GM12878 (cell line): ENCODE measurements around the gene SMAD2. TPM values are rescaled to one million over a fixed set of nuclear protein-coding genes. Genes with fewer than 3 reads are reported as not detected.

ENCODE experiments used
- ATAC-seq: fragments of 200-7000 bp; cut with Tn5 transposase; 3 replicates; pipeline ENCODE4 v1.9.1; 2020; ENCODE audit warnings: mild to moderate bottlenecking, moderate library complexity
- BruUV-seq: library from RNA; stranded (reverse); fragments of 400-500 nt; replicated peaks from 2 replicates; lab custom pipeline; 2021; lab: Mats Ljungman, UMichigan
- CTCF ChIA-PET: fragments of 300-600 bp; sonication (Branson Sonifier 250); formaldehyde crosslinking; extraction: SDS; loops from one replicate; lab custom pipeline; 2021; ENCODE audit warnings: inconsistent platforms; lab: Yijun Ruan, JAX
- POLR2A ChIA-PET: fragments of 350-600 bp; formaldehyde crosslinking; extraction: SDS; loops from one replicate; lab custom pipeline; 2021; ENCODE audit warnings: inconsistent platforms; lab: Charles Lee
- RAD21 ChIA-PET: fragments of 300-600 bp; sonication (Branson Sonifier 250); formaldehyde crosslinking; loops from one replicate; lab custom pipeline; 2023; ENCODE audit warnings: antibody characterized with exemption; ENCODE audit not compliant: unreplicated experiment; lab: Charles Lee
- SMC1A ChIA-PET: fragments of 300-600 bp; sonication (Branson Sonifier 250); formaldehyde crosslinking; loops from one replicate; lab custom pipeline; 2023; ENCODE audit not compliant: unreplicated experiment, uncharacterized antibody; lab: Charles Lee
- DNase-seq: peaks from one replicate; pipeline ENCODE4 v3.0.0-alpha.2; 2011; ENCODE audit warnings: low read depth, low spot score
- FAIRE-seq: peaks from 3 replicates; lab custom pipeline; 2011; peaks lifted over from hg19 to GRCh38; lab: Jason Lieb, UNC
- H2AFZ ChIP-seq: 2 replicates; pipeline ENCODE4 v1.6.0; 2011; ENCODE audit warnings: low read depth, low read length, control low read depth; ENCODE audit not compliant: control insufficient read depth
- H3K27ac ChIP-seq: 2 replicates; pipeline ENCODE4 v1.5.1; 2011; ENCODE audit warnings: control low read depth; ENCODE audit not compliant: control insufficient read depth, insufficient read depth
- H3K27me3 ChIP-seq, 2 experiments: replicated peaks in 1 of 2; 2 replicates each; pipeline versions ENCODE4 v1.6.0 to v1.6.1; 2011; ENCODE audit warnings: low read length in 1 of 2; ENCODE audit not compliant: control insufficient read depth in 2 of 2, insufficient read depth in 2 of 2
- H3K36me3 ChIP-seq, 2 experiments: 2 replicates each; pipeline ENCODE4 v1.5.1; 2011; ENCODE audit warnings: low read length in 1 of 2; ENCODE audit not compliant: control insufficient read depth in 2 of 2, insufficient read depth in 2 of 2
- H3K4me1 ChIP-seq: 2 replicates; pipeline ENCODE4 v1.6.1; 2011; ENCODE audit warnings: mild to moderate bottlenecking, low read length, moderate library complexity, mixed read lengths; ENCODE audit not compliant: control insufficient read depth, insufficient read depth
- H3K4me2 ChIP-seq: 2 replicates; pipeline ENCODE4 v1.6.0; 2011; ENCODE audit warnings: control low read depth; ENCODE audit not compliant: control insufficient read depth, insufficient read depth
- H3K4me3 ChIP-seq: fragments of 200-600 bp; sonication (generic); 2 replicates; pipeline ENCODE4 v1.5.1; 2016
- H3K79me2 ChIP-seq: 2 replicates; pipeline ENCODE4 v1.6.0; 2011; ENCODE audit warnings: low read length; ENCODE audit not compliant: control insufficient read depth, insufficient read depth
- H3K9ac ChIP-seq: 2 replicates; pipeline ENCODE4 v1.8.0; 2011; ENCODE audit warnings: low read length, control low read depth, mixed read lengths; ENCODE audit not compliant: control insufficient read depth, insufficient read depth
- H3K9me3 ChIP-seq: replicated peaks from 3 replicates; pipeline ENCODE4 v1.5.1; 2011; ENCODE audit warnings: mild to moderate bottlenecking, low read length; ENCODE audit not compliant: control insufficient read depth, insufficient read depth
- H4K20me1 ChIP-seq: 2 replicates; pipeline ENCODE4 v1.6.0; 2011; ENCODE audit not compliant: control insufficient read depth, insufficient read depth
- CTCF ChIP-seq, 3 experiments: IDR thresholded peaks in 2 of 3; conservative IDR thresholded peaks in 1 of 3; 2 replicates each; pipeline ENCODE4 v1.5.1; 2011; ENCODE audit warnings: low read depth in 3 of 3, low read length in 3 of 3, mild to moderate bottlenecking in 3 of 3, control low read depth in 2 of 3, moderate library complexity in 2 of 3, inconsistent platforms in 1 of 3, mixed read lengths in 1 of 3; ENCODE audit not compliant: control insufficient read depth in 2 of 3, insufficient read depth in 1 of 3; ENCODE audit errors: extremely low read depth in 1 of 3
- EZH2 ChIP-seq: IDR thresholded peaks from 2 replicates; pipeline ENCODE4 v1.6.1; 2012; ENCODE audit warnings: low read depth, mild to moderate bottlenecking, control low read depth, inconsistent platforms, low read length, borderline replicate concordance; ENCODE audit not compliant: control insufficient read depth
- GABPA ChIP-seq: IDR thresholded peaks from 2 replicates; pipeline ENCODE4 v1.6.1; 2014; ENCODE audit warnings: antibody characterized with exemption, low read depth, mild to moderate bottlenecking, inconsistent platforms
- HDAC6 ChIP-seq: fragments of 200-600 bp; sonication (generic); IDR thresholded peaks from one replicate; pipeline ENCODE4 v1.8.0; 2017; ENCODE audit warnings: antibody characterized with exemption; ENCODE audit not compliant: unreplicated experiment
- IKZF1 ChIP-seq: fragments of 450-650 bp; conservative IDR thresholded peaks from 2 replicates; pipeline ENCODE4 v1.6.1; 2017; ENCODE audit warnings: antibody characterized with exemption, mild to moderate bottlenecking
- KLF5 ChIP-seq: fragments of 450-650 bp; IDR thresholded peaks from 2 replicates; pipeline ENCODE4 v1.6.1; 2014; ENCODE audit warnings: mild to moderate bottlenecking; ENCODE audit not compliant: partially characterized antibody
- MTA2 ChIP-seq: fragments of 450-650 bp; IDR thresholded peaks from 2 replicates; pipeline ENCODE4 v1.6.1; 2016; ENCODE audit warnings: low read depth, mild to moderate bottlenecking, moderate library complexity
- NR2F1 ChIP-seq: fragments of 450-650 bp; conservative IDR thresholded peaks from 2 replicates; pipeline ENCODE4 v1.6.1; 2017; ENCODE audit warnings: mild to moderate bottlenecking
- RCOR1 ChIP-seq: conservative IDR thresholded peaks from 2 replicates; pipeline ENCODE4 v1.6.1; 2012; ENCODE audit warnings: low read depth, low read length, improper control_type of control experiment
- STAT3 ChIP-seq: IDR thresholded peaks from 2 replicates; pipeline ENCODE4 v1.6.1; 2011; ENCODE audit warnings: low read depth, low read length, improper control_type of control experiment
- SUZ12 ChIP-seq: fragments of 200-600 bp; sonication (generic); IDR thresholded peaks from one replicate; pipeline ENCODE4 v1.6.1; 2018; ENCODE audit warnings: antibody characterized with exemption, mild to moderate bottlenecking; ENCODE audit not compliant: unreplicated experiment
- ZBED1 ChIP-seq: IDR thresholded peaks from 2 replicates; pipeline ENCODE4 v1.6.1; 2016; ENCODE audit warnings: borderline replicate concordance
- WGBS: methylation state at CpG from one replicate; pipeline ENCODE4 v1.1.6; 2016; ENCODE audit warnings: low lambda C conversion rate; ENCODE audit not compliant: insufficient replicate concordance, insufficient coverage; ENCODE audit errors: missing lambda C conversion rate; 5-methylcytosine and 5-hydroxymethylcytosine counted together
- in situ Hi-C: fragments of 300-500 bp; cut with MboI; formaldehyde crosslinking; loops from 9 replicates; pipeline ENCODE4 v1.14.3; 2018; ENCODE audit warnings: mixed read lengths
- intact Hi-C: fragments of 100-400 bp; cut with micrococcal nuclease; formaldehyde crosslinking; loops from one replicate; pipeline ENCODE4 v1.14.2; 2022; ENCODE audit not compliant: unreplicated experiment
- polyA plus RNA-seq, 11 experiments: library from polyadenylated mRNA; depleted of rRNA in 4 of 11; unstranded in 6 of 11; stranded (reverse) in 5 of 11; fragments of >200 nt; fragmentation: Nextera tagmentation in 4 of 11; fragmentation: Illumina TruSeq in 1 of 11; extraction: Ambion mirVana in 4 of 11; extraction: Trizol in 1 of 11; gene quantifications; 1 replicate in 1 of 11; 2 replicates in 10 of 11; pipeline versions ENCODE4 v1.2.1 to v1.2.3, GENCODE V29; 2011 to 2016; ENCODE audit warnings: inconsistent platforms in 2 of 11, missing spikeins in 2 of 11, low read depth in 1 of 11
- total RNA-seq, 4 experiments: library from RNA; depleted of rRNA in 3 of 4; stranded (reverse); fragments of >200 nt in 3 of 4; fragmentation: Illumina TruSeq in 1 of 4; extraction: Trizol in 1 of 4; gene quantifications; 2 replicates each; pipeline versions ENCODE4 v1.2.1 to v1.2.3, GENCODE V29; 2013 to 2021

SMAD2 gene
- total and polyA plus RNA-seq, 10 of the 15 experiments (the other 5 are each of a cell fraction or from before 2014, with no cell fraction given) = 28.8 to 111 (median 65.8) TPM

DNA sequence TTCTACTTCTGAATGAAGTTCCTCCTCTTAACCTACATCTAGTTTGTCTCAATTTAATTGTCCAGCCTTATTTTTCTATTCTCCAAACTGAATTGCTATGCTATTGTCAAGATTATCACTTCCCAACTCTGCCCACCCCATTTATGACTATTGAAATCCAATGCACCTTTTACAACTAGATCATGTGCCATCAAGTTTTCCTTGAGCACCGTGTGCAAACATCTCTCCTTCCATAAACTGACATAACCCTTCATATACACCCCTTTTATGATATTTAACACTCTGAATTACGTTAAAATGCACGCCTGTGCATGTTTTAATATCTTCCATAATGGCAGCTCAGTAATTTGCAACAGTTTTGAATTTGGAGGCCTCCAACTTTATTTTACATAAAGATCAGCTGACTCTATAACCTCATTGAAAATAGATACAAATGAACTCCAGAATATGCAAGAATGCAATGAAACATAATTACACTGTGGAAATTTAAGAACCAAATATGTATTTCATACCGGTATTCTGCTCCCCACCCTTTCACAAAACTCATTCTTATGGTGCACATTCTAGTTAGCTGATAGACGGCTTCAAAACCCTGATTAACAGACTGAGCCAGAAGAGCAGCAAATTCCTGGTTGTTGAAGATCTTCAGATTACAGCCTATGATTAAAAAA, 85.5 kb downstream of the SMAD2 start:
- Histone ChIP-seq H2AFZ (no peak overlapping the region), H3K9me3 (no peaks in the 10 kb centered on the region), H3K27ac (no peak overlapping the region), H3K79me2 (no peaks in the 10 kb centered on the region), H4K20me1 (no peaks in the 10 kb centered on the region), H3K27me3 (no peaks in the 10 kb centered on the region), H3K4me2 (no peak overlapping the region), H3K9ac (no peak overlapping the region), H3K4me1 (no peaks in the 10 kb centered on the region), H3K36me3 (peaks cover 0 to 23% of the 10 kb centered on the region in 2 experiments; a peak in 3 of 4 replicates), H3K4me3 (no peak overlapping the region)
- BruUV-seq = no TSS peak
- intact Hi-C loops = no loop called here
- ChIA-PET SMC1A (interaction anchor here (0.6 kb wide), 1 partner anchor 97 kb away, joined by 3 read pairs; no protein-coding TSS in a partner anchor), CTCF (no interaction called here), POLR2A (no interaction called here), RAD21 (no interaction called here)
- no peak for FAIRE-seq
- TF ChIP-seq IKZF1 (no peak), SUZ12 (no peak), EZH2 (no peak), HDAC6 (no peak)
- no peak for ATAC-seq
- 97% methylated on average over 5 of the region's 5 CpGs for WGBS
- no peak for DNase-seq
- in situ Hi-C loops = no loop called here

- BruUV-seq = no TSS peak
- ChIA-PET SMC1A (no interaction called here), RAD21 (no interaction called here), CTCF (no interaction called here), POLR2A (no interaction called here)
- in situ Hi-C loops = no loop called here
- Histone ChIP-seq H3K27me3 (no peaks in the 10 kb centered on the region), H3K9me3 (no peaks in the 10 kb centered on the region), H3K36me3 (peaks cover 0 to 27% of the 10 kb centered on the region in 2 experiments; a peak in 3 of 4 replicates), H4K20me1 (no peaks in the 10 kb centered on the region), H3K9ac (no peak overlapping the region), H3K4me2 (no peak overlapping the region), H2AFZ (no peak overlapping the region), H3K4me1 (no peaks in the 10 kb centered on the region), H3K27ac (no peak overlapping the region), H3K4me3 (no peak overlapping the region), H3K79me2 (no peaks in the 10 kb centered on the region)
- intact Hi-C loops = no loop called here
- FAIRE-seq (no peak), ATAC-seq (no peak), DNase-seq (no peak)
- TF ChIP-seq ZBED1 (no peak), MTA2 (no peak), KLF5 (no peak), STAT3 (no peak), CTCF (IDR thresholded peaks at IDR 0.05 in 2 of 3, conservative IDR thresholded peaks at IDR 0.05 in 1 of 3; ENCODE audit: control insufficient read depth in 2 of 3, extremely low read depth in 1 of 3, insufficient read depth in 1 of 3, low read depth in 3 of 3, low read length in 3 of 3) (no peak), NR2F1 (no peak), RCOR1 (no peak), GABPA (no peak)
- WGBS = 96% methylated on average over 1 of the region's 1 CpG
Measured at GRCh38 chr18:47842836-47843235, 87.6 kb downstream of the SMAD2 start.
